ENCODE data around the gene TSPAN4. TPM values are rescaled to one million over a fixed set of nuclear protein-coding genes. Genes with fewer than 3 reads are reported as not detected.

The TSPAN4 gene
- total and polyA plus RNA-seq, 3 donors from 2014 or later, result 47.2 to 87.0 (median 49.1) TPM

DNA sequence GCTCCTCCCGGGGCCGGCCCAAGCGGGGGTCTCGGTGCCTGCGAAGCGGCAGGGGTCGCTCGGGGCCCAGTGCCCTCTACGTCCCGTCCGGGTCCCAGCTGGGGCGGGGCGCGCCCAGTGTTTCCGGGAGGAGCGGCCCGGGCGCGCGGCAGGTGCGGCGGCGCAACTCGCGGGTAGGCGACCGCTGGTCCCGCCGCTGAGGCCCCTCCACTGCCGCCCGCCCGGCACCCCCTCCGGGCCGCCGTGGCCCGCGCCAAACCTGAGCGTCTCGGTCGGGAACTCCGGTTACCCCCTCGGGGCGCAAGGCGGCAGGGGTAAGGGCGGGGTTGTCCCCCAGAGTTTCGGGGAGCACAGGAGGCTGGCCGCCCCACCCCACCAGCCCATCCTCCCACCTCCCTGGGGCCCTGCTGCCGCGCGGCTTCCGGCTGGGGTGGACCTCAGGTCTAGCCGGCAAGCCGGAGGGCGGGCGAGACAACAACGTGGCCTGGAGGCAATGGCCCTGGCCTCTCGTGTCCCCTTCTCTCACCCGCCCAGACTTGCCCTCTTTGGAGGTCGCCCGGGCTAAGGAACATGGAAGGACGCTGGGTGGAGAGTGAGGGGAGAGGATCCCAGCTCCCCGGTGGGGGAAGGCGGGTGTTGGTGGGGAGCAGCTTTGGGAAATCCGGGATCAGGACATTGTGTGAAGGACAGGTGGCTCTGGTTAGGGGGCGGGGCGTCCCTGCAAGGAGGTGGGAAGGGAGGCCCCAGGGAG is 15.3 kb upstream of the TSPAN4 start:
- H3K4me1 ChIP-seq, result peaks cover 28% of the 10 kb centered on the region
- intact Hi-C loops (cut with DNase I; ENCODE audit: low total_unique reads), result no loop called here
- no peaks in the 10 kb centered on the region for H3K36me3 ChIP-seq (ENCODE audit: low read depth, missing control alignments)
- no peaks in the 10 kb centered on the region for H3K9me3 ChIP-seq
- no peak for DNase-seq
- TF ChIP-seq POLR2A (IDR thresholded peaks at IDR 0.05), result no peak
- no peak for TF ChIP-seq CTCF (IDR thresholded peaks at IDR 0.05)
- H3K27me3 ChIP-seq, result no peaks in the 10 kb centered on the region
- no peak overlapping the region for H3K4me3 ChIP-seq
- H3K27ac ChIP-seq, result no peak overlapping the region
- 19 to 26% methylated on average over 14 to 38 of the region's 66 CpGs for WGBS, 2 donors

GRCh38 chr11:827897-828192 is 14.8 kb upstream of the TSPAN4 start, which contains the start of gene CRACR2B:
Gene CRACR2B (plus strand): TSS chr11:827919. CDS start chr11:828608, 689 bp downstream.
- no peak for DNase-seq
- H3K4me1 ChIP-seq, result peaks cover 31% of the 10 kb centered on the region
- no peak for TF ChIP-seq POLR2A (IDR thresholded peaks at IDR 0.05)
- TF ChIP-seq CTCF (IDR thresholded peaks at IDR 0.05), result no peak
- H3K4me3 ChIP-seq, result no peak within 1 kb of the TSS
- intact Hi-C loops (cut with DNase I; ENCODE audit: low total_unique reads), result no loop called here
- H3K27ac ChIP-seq, result peak within 1 kb of the TSS in 1 of 2 donors; percentile 56
- 68 to 77% methylated on average over 5 of the region's 5 CpGs for WGBS, 2 donors
- H3K9me3 ChIP-seq, result no peaks in the 10 kb centered on the region
- H3K36me3 ChIP-seq (ENCODE audit: low read depth, missing control alignments), result no peaks in the 10 kb centered on the region
- no peaks in the 10 kb centered on the region for H3K27me3 ChIP-seq

DNA sequence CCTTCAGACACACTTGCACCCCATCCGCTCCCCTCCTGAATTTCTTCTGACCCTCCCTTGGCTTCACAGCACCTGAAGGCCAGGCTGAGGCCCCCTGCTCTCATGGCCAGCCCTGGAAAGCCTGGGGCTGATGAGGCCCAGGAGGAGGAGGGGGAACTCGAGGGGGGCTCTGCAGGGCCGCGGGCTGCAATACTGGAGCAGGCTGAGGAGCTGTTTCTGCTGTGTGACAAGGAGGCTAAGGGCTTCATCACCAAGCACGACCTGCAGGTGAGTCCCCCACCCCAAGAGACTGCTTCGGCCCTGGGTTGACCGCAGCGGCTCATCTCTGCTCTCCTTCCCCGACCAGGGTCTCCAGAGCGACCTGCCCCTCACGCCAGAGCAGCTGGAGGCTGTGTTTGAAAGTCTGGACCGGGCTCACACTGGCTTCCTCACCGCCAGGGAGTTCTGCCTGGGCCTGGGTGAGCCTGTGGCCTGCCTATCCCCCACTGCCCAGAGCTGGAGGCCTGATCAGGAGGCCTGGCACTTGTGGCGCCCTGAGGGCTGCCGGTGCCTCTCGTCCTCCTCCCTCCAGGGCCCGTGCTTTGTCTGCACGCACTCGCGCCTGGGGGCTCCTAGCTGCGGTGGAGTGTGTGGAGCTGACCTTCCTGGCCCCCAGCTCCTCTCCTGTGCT is 14.0 kb upstream of the TSPAN4 start:
- Histone ChIP-seq H3K27me3 (no peaks in the 10 kb centered on the region), H3K36me3 (ENCODE audit: low read depth, missing control alignments) (no peaks in the 10 kb centered on the region), H3K4me1 (peaks cover 34% of the 10 kb centered on the region), H3K4me3 (no peak overlapping the region), H3K9me3 (no peaks in the 10 kb centered on the region), H3K27ac (peak overlapping the region in 1 of 2 donors; percentile 56)
- no peak for TF ChIP-seq CTCF (IDR thresholded peaks at IDR 0.05)
- TF ChIP-seq POLR2A (IDR thresholded peaks at IDR 0.05), result no peak
- DNase-seq, result no peak
- 63 to 74% methylated on average over 7 to 20 of the region's 21 CpGs for WGBS, 2 donors
- intact Hi-C loops (cut with DNase I; ENCODE audit: low total_unique reads), result no loop called here

DNA sequence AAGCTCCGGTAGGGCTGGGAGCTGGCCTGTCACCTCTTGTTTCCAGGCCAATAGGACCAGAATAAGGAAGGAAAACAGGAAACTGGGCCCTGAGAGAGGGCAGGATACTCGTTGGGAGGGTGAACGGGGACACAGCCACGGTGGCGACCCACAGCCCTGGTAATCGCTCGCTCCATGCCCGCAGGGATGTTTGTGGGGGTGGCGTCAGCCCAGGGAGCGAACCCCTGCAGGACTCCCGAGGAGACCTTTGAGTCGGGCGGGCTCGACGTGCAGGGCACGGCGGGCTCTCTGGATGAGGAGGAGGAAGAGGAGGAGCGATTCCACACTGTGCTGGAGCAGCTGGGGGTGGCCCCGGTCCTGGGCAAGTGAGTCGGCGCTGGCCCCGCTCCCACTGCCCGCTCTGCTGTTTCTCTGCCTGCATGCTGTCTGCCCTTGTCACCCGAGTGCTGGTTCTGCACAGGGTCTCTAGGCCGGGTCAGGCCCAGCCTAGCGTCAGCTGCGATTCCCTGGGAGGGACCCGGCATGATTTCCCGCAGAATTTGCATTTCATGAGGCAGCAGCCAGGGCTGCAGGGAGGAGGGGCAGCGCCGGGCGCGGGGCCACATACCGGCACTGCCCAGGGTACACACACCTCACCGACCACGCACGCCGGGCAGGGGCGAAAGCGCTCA is 13.3 kb upstream of the TSPAN4 start:
- no peaks in the 10 kb centered on the region for H3K27me3 ChIP-seq

More for the DNA sequence above, 13.3 kb upstream of the TSPAN4 start:
- intact Hi-C loops (cut with DNase I; ENCODE audit: low total_unique reads), result no loop called here
- no peaks in the 10 kb centered on the region for H3K9me3 ChIP-seq
- H3K36me3 ChIP-seq (ENCODE audit: low read depth, missing control alignments), result no peaks in the 10 kb centered on the region
- peaks cover 41% of the 10 kb centered on the region for H3K4me1 ChIP-seq
- peak overlapping the region in 1 of 2 donors; percentile 56 for H3K27ac ChIP-seq
- H3K4me3 ChIP-seq, result peak overlapping the region in 1 of 2 donors; percentile 40
- DNase-seq, result no peak
- TF ChIP-seq POLR2A (IDR thresholded peaks at IDR 0.05) (no peak), CTCF (IDR thresholded peaks at IDR 0.05) (no peak)
- WGBS, 2 donors, result 25 to 56% methylated on average over 11 to 40 of the region's 40 CpGs

All from testis (tissue), 3 donors.